PC-9 (cell line): ENCODE data around the gene DFFB. TPM values are rescaled to one million over a fixed set of nuclear protein-coding genes. Genes with fewer than 3 reads are reported as not detected.

Experiments
- BruUV-seq: library from RNA; stranded (reverse); fragments of 400-500 nt; replicated peaks from 2 replicates; lab custom pipeline; 2021; lab: Mats Ljungman, UMichigan
- CTCF ChIA-PET: fragments of 300-600 bp; sonication (Branson Sonifier 250); formaldehyde crosslinking; loops from one replicate; lab custom pipeline; 2022; ENCODE audit warnings: antibody characterized with exemption; lab: Charles Lee
- POLR2A ChIA-PET: fragments of 300-600 bp; sonication (Branson Sonifier 250); formaldehyde crosslinking; loops from one replicate; lab custom pipeline; 2022; ENCODE audit warnings: antibody characterized with exemption; ENCODE audit not compliant: unreplicated experiment; lab: Charles Lee
- DNase-seq, 2 experiments: peaks; one replicate each; pipeline versions ENCODE4 v3.0.0 to v3.0.0-alpha.2; 2015 to 2022; ENCODE audit warnings: mixed read lengths in 1 of 2
- H2AFZ ChIP-seq: fragments of 200-600 bp; sonication (generic); 2 replicates; pipeline ENCODE4 v1.8.1; 2017; ENCODE audit warnings: antibody characterized with exemption
- H3F3A ChIP-seq: fragments of 200-600 bp; sonication (generic); 2 replicates; pipeline ENCODE4 v1.8.1; 2017; ENCODE audit warnings: antibody characterized with exemption, mild to moderate bottlenecking, low read depth; ENCODE audit not compliant: insufficient read depth
- H3K27ac ChIP-seq: fragments of 200-600 bp; sonication (generic); 2 replicates; pipeline ENCODE4 v1.6.1; 2016; ENCODE audit warnings: mixed run types
- H3K27me3 ChIP-seq: fragments of 200-600 bp; sonication (generic); 2 replicates; pipeline ENCODE4 v1.6.1; 2016; ENCODE audit warnings: low read depth, mixed run types; ENCODE audit not compliant: insufficient read depth
- H3K36me3 ChIP-seq: fragments of 200-600 bp; sonication (generic); 2 replicates; pipeline ENCODE4 v1.6.1; 2016; ENCODE audit warnings: low read depth, mixed run types
- H3K4me1 ChIP-seq: fragments of 200-600 bp; sonication (generic); replicated peaks from 2 replicates; pipeline ENCODE4 v1.6.1; 2016; ENCODE audit warnings: mixed run types; ENCODE audit not compliant: insufficient read depth
- H3K4me2 ChIP-seq: fragments of 200-600 bp; sonication (generic); 2 replicates; pipeline ENCODE4 v1.6.1; 2017; ENCODE audit warnings: mixed run types
- H3K4me3 ChIP-seq: fragments of 200-600 bp; sonication (generic); 2 replicates; pipeline ENCODE4 v1.6.1; 2016; ENCODE audit warnings: mixed run types
- H3K79me2 ChIP-seq: fragments of 200-600 bp; sonication (generic); 2 replicates; pipeline ENCODE4 v1.6.1; 2017; ENCODE audit warnings: low read depth, mixed run types
- H3K9me2 ChIP-seq: fragments of 200-600 bp; sonication (generic); 2 replicates; pipeline ENCODE4 v1.8.1; 2017; ENCODE audit warnings: mild to moderate bottlenecking; ENCODE audit not compliant: insufficient read depth
- H3K9me3 ChIP-seq: fragments of 200-600 bp; sonication (generic); 2 replicates; pipeline ENCODE4 v1.8.1; 2016; ENCODE audit warnings: low read depth; ENCODE audit not compliant: insufficient read depth
- H4K20me1 ChIP-seq: fragments of 200-600 bp; sonication (generic); 2 replicates; pipeline ENCODE4 v1.8.1; 2017; ENCODE audit not compliant: insufficient read depth
- EZH2 ChIP-seq: fragments of 200-600 bp; sonication (generic); IDR thresholded peaks from 2 replicates; pipeline ENCODE4 v1.8.0; 2017; ENCODE audit warnings: antibody characterized with exemption, low read depth
- intact Hi-C: fragments of 100-400 bp; cut with micrococcal nuclease; formaldehyde crosslinking; loops from one replicate; pipeline ENCODE4 v1.10.0; 2022; ENCODE audit not compliant: unreplicated experiment
- total RNA-seq: library from RNA; stranded (reverse); gene quantifications from 2 replicates; pipeline ENCODE4 v1.2.3, GENCODE V29; 2021
- TF ChIP-seq, protein P1 (sequence below): fragments of 200-600 bp; sonication (generic); conservative IDR thresholded peaks from 2 replicates; pipeline ENCODE4 v1.6.1; 2017; ENCODE audit warnings: mixed run types, antibody characterized with exemption, mild to moderate bottlenecking, moderate library complexity

DFFB gene
- total RNA-seq, 1 experiment from 2014 or later: 4.7 TPM

DNA sequence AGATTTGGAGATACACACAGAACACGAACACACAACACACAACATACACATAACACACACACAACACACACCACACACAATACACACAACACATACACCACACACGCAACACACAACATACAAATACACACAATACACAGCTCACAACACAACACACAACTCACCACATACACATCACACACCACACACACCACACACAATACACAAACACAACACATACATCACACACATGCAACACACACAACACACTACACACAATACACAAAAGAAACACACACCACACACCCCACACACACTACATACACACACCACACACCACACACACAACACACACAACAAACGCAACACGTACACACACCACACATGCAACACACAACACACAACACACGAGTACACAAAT lies 71.8 kb downstream of the DFFB start:
- no peaks in the 10 kb centered on the region; the same call in 1 of the 2 replicates for H3K9me3 ChIP-seq
- H2AFZ ChIP-seq: no peak overlapping the region
- no peak overlapping the region for H3K4me3 ChIP-seq
- POLR2A ChIA-PET: no interaction called here
- no peaks in the 10 kb centered on the region for H3K4me1 ChIP-seq
- no peak overlapping the region for H3K27ac ChIP-seq
- H3K79me2 ChIP-seq: no peaks in the 10 kb centered on the region
- H3K27me3 ChIP-seq: peaks cover 67% of the 10 kb centered on the region
- no peak for DNase-seq
- H3K36me3 ChIP-seq: no peaks in the 10 kb centered on the region
- H3K9me2 ChIP-seq: no peaks in the 10 kb centered on the region
- no peaks in the 10 kb centered on the region for H4K20me1 ChIP-seq
- CTCF ChIA-PET: no interaction called here
- H3F3A ChIP-seq: peaks cover 10% of the 10 kb centered on the region; the same call in 1 of the 2 replicates
- intact Hi-C loops: no loop called here
- no TSS peak for BruUV-seq
- no peak overlapping the region for H3K4me2 ChIP-seq
- TF ChIP-seq, protein P1, sequence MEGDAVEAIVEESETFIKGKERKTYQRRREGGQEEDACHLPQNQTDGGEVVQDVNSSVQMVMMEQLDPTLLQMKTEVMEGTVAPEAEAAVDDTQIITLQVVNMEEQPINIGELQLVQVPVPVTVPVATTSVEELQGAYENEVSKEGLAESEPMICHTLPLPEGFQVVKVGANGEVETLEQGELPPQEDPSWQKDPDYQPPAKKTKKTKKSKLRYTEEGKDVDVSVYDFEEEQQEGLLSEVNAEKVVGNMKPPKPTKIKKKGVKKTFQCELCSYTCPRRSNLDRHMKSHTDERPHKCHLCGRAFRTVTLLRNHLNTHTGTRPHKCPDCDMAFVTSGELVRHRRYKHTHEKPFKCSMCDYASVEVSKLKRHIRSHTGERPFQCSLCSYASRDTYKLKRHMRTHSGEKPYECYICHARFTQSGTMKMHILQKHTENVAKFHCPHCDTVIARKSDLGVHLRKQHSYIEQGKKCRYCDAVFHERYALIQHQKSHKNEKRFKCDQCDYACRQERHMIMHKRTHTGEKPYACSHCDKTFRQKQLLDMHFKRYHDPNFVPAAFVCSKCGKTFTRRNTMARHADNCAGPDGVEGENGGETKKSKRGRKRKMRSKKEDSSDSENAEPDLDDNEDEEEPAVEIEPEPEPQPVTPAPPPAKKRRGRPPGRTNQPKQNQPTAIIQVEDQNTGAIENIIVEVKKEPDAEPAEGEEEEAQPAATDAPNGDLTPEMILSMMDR: no peak
- TF ChIP-seq EZH2: no peak

GRCh38 chr1:3930301-3931006 lies 73.2 kb downstream of the DFFB start:
- H3K27me3 ChIP-seq: peaks cover 67% of the 10 kb centered on the region
- CTCF ChIA-PET: no interaction called here
- H4K20me1 ChIP-seq: no peaks in the 10 kb centered on the region

DNA sequence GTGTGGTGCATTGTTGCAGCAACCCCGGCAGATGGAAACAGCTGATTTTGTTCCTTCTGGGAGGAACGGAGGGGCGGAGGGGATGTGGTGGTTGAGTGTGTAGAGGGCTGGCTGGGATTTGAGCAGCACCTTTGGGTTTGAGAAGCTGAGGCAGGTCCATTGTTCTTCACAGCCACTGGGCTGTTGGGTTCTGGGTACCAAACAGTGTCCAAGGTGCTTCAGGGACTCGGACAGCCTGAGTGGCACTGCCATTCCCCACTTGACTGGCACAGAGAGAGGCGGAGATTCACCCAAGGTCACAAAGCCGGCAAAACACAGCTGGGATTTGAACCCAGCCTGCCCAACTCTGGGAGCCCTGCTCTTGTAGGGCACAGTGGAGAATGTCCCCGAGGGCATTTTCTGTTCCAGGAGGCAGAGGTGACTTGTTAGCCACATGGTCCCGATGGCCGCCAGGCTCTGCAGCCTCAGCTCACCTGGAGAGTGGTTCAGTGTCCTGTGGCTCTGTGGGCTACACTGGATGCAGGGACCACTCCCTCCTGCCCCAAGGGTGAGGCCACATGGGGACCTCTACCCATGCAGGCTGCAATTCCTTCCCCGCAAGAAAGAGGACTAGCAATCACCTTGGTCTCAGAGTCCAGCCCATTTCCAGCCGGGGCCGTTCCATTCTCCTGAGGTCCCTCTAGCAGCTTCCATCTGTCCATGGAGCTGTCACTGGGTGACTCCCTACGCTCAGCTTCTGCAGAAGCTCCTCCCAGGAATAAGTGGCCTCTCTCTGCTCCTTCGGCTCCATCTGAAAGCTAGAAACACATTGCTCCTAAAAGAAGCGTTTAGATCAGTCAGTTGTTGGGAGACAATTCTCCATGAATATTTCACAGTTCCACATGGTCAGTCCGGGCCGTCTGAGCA lies 74.0 kb downstream of the DFFB start:
- BruUV-seq: no TSS peak
- POLR2A ChIA-PET: no interaction called here
- intact Hi-C loops: no loop called here

More at GRCh38 chr1:3930301-3931006, 73.2 kb downstream of the DFFB start:
- Histone ChIP-seq H3K9me3 (no peaks in the 10 kb centered on the region; the same call in 1 of the 2 replicates), H3K36me3 (no peaks in the 10 kb centered on the region), H3K4me2 (no peak overlapping the region), H3F3A (peaks cover 10% of the 10 kb centered on the region; the same call in 1 of the 2 replicates), H3K9me2 (no peaks in the 10 kb centered on the region), H3K79me2 (no peaks in the 10 kb centered on the region), H3K4me1 (no peaks in the 10 kb centered on the region), H2AFZ (no peak overlapping the region), H3K27ac (no peak overlapping the region), H3K4me3 (no peak overlapping the region)
- DNase-seq: no peak
- TF ChIP-seq, protein P1: no peak
- TF ChIP-seq EZH2: no peak
- intact Hi-C loops: no loop called here
- POLR2A ChIA-PET: no interaction called here
- BruUV-seq: no TSS peak

More for the DNA sequence above, 74.0 kb downstream of the DFFB start:
- CTCF ChIA-PET: no interaction called here
- Histone ChIP-seq H3K27ac (no peak overlapping the region), H2AFZ (no peak overlapping the region), H3K36me3 (no peaks in the 10 kb centered on the region), H3K4me2 (no peak overlapping the region), H3K9me3 (no peaks in the 10 kb centered on the region; the same call in 1 of the 2 replicates), H3K9me2 (no peaks in the 10 kb centered on the region), H3K27me3 (peaks cover 65% of the 10 kb centered on the region), H3F3A (peaks cover 10% of the 10 kb centered on the region; the same call in 1 of the 2 replicates), H3K79me2 (no peaks in the 10 kb centered on the region), H4K20me1 (no peaks in the 10 kb centered on the region), H3K4me3 (no peak overlapping the region), H3K4me1 (no peaks in the 10 kb centered on the region)
- no peak for DNase-seq
- no peak for TF ChIP-seq EZH2
- TF ChIP-seq, protein P1: no peak
